ENCODE measurements around the gene REV1. TPM values are rescaled to one million over a fixed set of nuclear protein-coding genes. Genes with fewer than 3 reads are reported as not detected.

Gene REV1
- total and polyA plus RNA-seq, 2 of the 4 experiments (the other 2 are of a cell fraction): 13.4 to 30.1 TPM

- H3K9me1 ChIP-seq (ENCODE audit: insufficient read depth, low read length): peaks cover 7% of the 10 kb centered on the region
- H3K18ac ChIP-seq (ENCODE audit: low read depth, low read length): no peak overlapping the region
- in situ Hi-C loops (cut with MboI; ENCODE audit: low sequenced_read_pairs) (no loop called here), dilution Hi-C loops (cut with HindIII; ENCODE audit: low sequenced_read_pairs, unreplicated experiment) (no loop called here), intact Hi-C loops (cut with micrococcal nuclease) (no loop called here)
- no peak overlapping the region for H2BK20ac ChIP-seq (ENCODE audit: low read depth, low read length)
- no peak overlapping the region for H2AK5ac ChIP-seq (ENCODE audit: low read depth, low read length)
- H4K5ac ChIP-seq (ENCODE audit: low read depth, low read length): no peak overlapping the region
- no peak overlapping the region for H2BK5ac ChIP-seq (ENCODE audit: low read depth, low read length, poor library complexity, severe bottlenecking)
- no peak overlapping the region for H3K4ac ChIP-seq (ENCODE audit: low read depth, low read length)
- no TSS peak for BruUV-seq (replicated peaks)
- peaks cover 2% of the 10 kb centered on the region; the same call in 1 of the 2 replicates for H3K4me1 ChIP-seq (ENCODE audit: control insufficient read depth, insufficient read depth, low read length)
- DNase-seq (no peak), ATAC-seq (ENCODE audit: low read depth) (no peak)
- no peaks in the 10 kb centered on the region for H3K9me3 ChIP-seq (ENCODE audit: control insufficient read depth, insufficient read depth, low read length)
- POLR2A ChIA-PET (ENCODE audit: unreplicated experiment): no interaction called here
- H3K23ac ChIP-seq (ENCODE audit: low read depth, low read length): no peak overlapping the region
- no peak overlapping the region for H4K91ac ChIP-seq (ENCODE audit: insufficient read depth, low read depth, low read length)
- no peak overlapping the region for H3K56ac ChIP-seq (ENCODE audit: extremely low read depth, insufficient read depth, low read length)
- H3K14ac ChIP-seq (replicated peaks; ENCODE audit: low read depth, low read length): no peak overlapping the region
- no peak overlapping the region for H2AK9ac ChIP-seq (replicated peaks; ENCODE audit: low read depth, low read length, poor library complexity)
- H4K8ac ChIP-seq (ENCODE audit: low read depth in 2 of 2, low read length in 2 of 2): no peak overlapping the region
- H3K27me3 ChIP-seq (ENCODE audit: control insufficient read depth, insufficient read depth, low read length): no peaks in the 10 kb centered on the region
- H3K4me3 ChIP-seq (ENCODE audit: insufficient read depth, low read depth, low read length): no peak overlapping the region
- H2AFZ ChIP-seq (replicated peaks; ENCODE audit: low read length, poor library complexity): no peak overlapping the region
- CTCF ChIA-PET: no interaction called here
- no peak for TF ChIP-seq CHD1 (IDR thresholded peaks at IDR 0.05; ENCODE audit: low read depth, low read length)
- TF ChIP-seq ELK1 (IDR thresholded peaks at IDR 0.05; ENCODE audit: borderline replicate concordance, low read depth, low read length): no peak
- no peak for TF ChIP-seq MAFK (IDR thresholded peaks at IDR 0.05; ENCODE audit: low read depth, low read length)
- TF ChIP-seq RCOR1 (IDR thresholded peaks at IDR 0.05; ENCODE audit: insufficient replicate concordance, low read length): no peak
- TF ChIP-seq MAZ (IDR thresholded peaks at IDR 0.05; ENCODE audit: borderline replicate concordance, low read depth, low read length): no peak
- TF ChIP-seq BHLHE40 (IDR thresholded peaks at IDR 0.05; ENCODE audit: low read depth, low read length): no peak
- no peak for TF ChIP-seq FOS (IDR thresholded peaks at IDR 0.05; ENCODE audit: low read depth, low read length)
- no peak for TF ChIP-seq MXI1 (IDR thresholded peaks at IDR 0.05; ENCODE audit: borderline replicate concordance, low read depth, low read length)
- TF ChIP-seq CTCF (conservative IDR thresholded peaks at IDR 0.05; ENCODE audit: low read depth, low read length): no peak
- no peak for TF ChIP-seq NFE2L2 (IDR thresholded peaks at IDR 0.05; ENCODE audit: low read depth, low read length)
- no peak overlapping the region for H3K4me2 ChIP-seq (ENCODE audit: low read depth, low read length)
- no peak overlapping the region for H2BK120ac ChIP-seq (ENCODE audit: low read depth, low read length)
- peaks cover 58% of the 10 kb centered on the region for H3K36me3 ChIP-seq (ENCODE audit: control insufficient read depth, insufficient read depth, low read length)
- H4K20me1 ChIP-seq (ENCODE audit: insufficient read depth, low read length): peaks cover 4% of the 10 kb centered on the region; the same call in 1 of the 2 replicates
- WGBS, 2 experiments (ENCODE audit: extremely low coverage in 2 of 2, insufficient read length in 1 of 2): no CpG with 5 or more reads among the region's 4 CpGs
- no peak overlapping the region for H2BK15ac ChIP-seq (ENCODE audit: low read depth, low read length)
- H3K9ac ChIP-seq (ENCODE audit: low read depth, low read length): no peak overlapping the region
- peaks cover 0 to 17% of the 10 kb centered on the region in 2 experiments; a peak in 2 of 4 replicates for H3K79me1 ChIP-seq (ENCODE audit: low read depth in 1 of 2, low read length in 2 of 2)
- no peak overlapping the region for H3K27ac ChIP-seq (ENCODE audit: insufficient read depth, low read length)
Observed at GRCh38 chr2:99401841-99402240, 88.0 kb downstream of the REV1 start.
